GM18909 (cell line): Measurements from ENCODE around the gene PGC.
A peak's percentile ranks its signal among the peaks of the same experiment; 100 is the strongest.

Source experiments
- ATAC-seq: cut with Tn5 transposase; IDR thresholded peaks from one replicate; pipeline ENCODE4 v1.9.1; 2021; ENCODE audit warnings: mild to moderate bottlenecking; ENCODE audit not compliant: unreplicated experiment, poor library complexity

The PGC gene

GRCh38 chr6:41717392-41717736 is 29.8 kb downstream of the PGC start:
- ATAC-seq: no peak

DNA sequence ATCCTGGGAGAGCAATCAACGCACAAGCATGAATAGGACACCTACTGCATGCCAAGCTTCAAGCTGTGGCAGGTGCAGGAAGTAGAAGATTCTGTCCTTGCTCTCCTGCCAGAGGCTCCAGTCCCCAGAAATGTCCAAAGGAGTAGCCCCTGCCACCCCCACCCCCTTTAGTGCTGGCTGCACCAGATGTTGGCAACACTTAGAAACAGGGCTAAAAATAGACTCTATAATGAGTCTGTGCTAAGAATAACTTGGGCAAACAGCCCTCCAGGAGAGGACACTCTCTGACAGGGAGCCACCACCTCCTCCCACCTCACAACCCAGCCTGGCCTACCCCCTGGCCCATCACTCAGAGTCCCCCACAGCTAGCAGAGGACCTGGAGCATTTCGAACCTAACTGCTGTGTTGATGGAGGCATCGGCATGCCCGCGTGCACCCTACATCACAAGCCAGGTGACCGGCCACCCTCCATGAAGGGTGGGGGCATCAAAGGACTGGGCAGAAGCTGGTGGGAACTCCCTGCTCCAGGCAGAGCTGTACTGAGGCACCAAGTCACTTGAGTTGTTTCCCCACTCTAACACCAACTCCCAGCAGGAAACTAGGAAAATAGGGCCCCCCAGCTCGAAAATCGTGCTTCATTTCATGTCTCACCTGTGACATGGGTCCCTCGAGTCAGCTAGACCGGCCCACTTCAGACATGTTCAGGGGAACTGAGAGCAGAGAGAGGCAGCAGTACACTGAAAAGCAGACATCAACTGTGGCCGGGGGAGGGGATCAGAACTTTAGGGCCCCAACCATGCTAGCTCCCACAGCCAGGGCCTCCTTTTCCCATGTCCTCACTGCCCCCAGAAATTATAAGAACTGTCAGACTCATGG is 30.4 kb downstream of the PGC start:
- no peak for ATAC-seq

DNA sequence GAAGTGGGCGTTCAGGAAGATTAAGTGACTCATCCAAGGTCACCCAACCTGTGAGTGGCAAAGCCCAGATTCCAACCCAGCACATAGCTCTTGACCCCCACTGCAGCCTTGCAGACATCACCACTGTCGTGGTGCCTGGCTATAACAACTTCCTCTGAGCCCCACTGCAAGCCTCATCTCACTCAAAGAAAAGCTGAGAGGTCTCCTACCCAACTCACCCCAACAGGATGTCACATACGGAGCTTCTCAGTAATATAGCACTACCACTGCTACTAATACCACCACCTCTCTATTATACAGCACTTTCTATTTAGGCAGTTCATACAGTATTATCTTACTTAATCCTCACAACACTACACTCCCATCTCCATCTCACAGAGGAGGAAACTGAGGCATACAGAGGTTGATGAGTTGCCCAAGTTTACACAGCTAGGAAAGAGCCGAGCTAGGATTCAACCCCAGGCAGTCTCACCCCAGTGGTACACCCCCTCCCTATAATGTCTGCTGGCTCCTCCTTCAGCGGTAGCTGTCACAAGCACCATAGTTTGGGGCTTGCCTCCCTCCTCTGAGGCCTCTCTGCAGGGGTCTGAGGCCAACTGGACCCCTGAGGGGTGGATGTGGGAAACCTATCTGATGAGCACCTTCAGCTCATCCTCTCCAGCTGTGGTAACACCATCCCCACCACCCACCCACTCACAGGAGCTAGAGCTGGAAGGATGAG is 31.2 kb downstream of the PGC start:
- ATAC-seq: no peak

DNA sequence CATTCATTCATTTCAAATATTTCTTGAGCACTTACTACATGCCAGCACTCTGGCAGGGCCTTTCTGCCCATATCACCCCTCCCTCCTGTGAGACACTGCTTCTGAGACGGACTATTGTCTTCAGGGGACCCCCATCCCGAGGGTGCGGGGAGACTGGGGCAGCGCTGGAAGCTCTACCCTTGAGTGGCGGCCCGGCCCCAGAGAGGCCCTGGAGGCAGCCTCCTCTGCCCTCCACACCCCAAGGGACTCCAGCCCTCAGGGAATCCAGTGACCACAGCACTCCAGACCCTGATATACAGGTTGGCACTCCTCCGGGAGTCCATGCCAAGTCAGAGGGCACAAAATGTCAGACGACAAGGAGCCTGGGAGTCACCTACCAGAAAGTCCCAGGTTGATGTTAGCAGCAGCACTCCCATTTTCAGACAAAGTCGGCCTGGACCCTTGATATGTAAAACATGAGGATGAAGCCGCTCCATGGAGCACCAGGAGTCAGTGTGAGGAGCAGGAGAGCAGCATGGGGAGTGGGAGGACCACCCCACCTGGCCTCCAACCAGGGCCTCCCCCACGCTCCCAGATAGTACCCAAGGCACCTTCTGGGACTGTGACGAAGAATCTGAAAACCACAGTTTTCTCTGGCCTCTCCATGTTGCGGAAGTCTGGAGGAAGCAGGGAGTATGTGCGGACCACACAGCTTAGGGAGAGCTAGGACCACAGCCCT is 32.5 kb downstream of the PGC start:
- no peak for ATAC-seq

- peak; percentile 69 for ATAC-seq
Measured at GRCh38 chr6:41713650-41714291, 33.4 kb downstream of the PGC start.

DNA sequence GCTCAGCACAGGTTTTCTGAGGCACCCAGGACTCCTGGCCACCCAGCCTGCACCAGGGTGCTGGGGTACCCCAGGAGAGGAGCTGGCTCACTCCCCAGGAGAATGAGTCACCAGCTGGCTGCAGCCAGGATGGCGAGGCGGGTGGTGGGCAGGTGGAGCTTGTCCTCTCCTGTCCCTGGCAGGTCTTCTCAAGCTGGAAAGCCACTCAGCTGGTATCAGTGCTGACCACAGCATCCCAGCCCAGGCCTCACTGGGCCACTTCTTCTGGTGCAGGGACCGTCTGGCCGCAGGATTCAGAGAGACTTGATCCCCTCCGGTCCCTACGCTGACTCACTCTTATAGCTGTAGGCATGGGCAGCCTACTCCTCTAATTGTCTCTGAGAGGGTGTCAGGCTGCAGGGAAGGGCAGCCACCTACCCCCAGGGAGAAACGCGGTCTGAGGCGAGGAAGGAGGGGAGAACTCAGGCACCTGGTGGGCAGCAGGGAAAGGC is 34.0 kb downstream of the PGC start:
- peak; percentile 31 for ATAC-seq

DNA sequence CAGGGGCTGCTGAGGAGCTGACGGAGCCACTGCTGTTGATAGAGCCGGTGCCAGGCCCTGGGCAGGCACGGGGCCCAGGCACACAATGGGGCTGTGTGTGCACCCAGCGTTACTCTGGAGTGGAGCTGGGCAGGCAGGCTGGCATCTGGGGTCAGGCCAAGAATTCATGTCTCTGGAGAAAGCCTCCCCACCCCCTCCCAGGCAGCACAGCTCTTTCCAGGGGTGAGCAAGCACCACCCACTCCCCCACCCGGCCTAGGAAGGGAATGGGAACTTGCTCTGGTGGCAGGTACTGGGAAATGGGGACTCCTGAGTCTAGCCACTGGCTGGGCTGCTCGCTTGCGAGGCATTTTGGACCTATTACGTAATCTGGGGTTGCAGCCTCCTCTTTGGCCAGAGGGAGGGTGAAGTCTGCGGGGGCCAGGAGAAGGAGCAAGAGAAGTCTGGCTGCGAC is 34.5 kb downstream of the PGC start:
- ATAC-seq: no peak

DNA sequence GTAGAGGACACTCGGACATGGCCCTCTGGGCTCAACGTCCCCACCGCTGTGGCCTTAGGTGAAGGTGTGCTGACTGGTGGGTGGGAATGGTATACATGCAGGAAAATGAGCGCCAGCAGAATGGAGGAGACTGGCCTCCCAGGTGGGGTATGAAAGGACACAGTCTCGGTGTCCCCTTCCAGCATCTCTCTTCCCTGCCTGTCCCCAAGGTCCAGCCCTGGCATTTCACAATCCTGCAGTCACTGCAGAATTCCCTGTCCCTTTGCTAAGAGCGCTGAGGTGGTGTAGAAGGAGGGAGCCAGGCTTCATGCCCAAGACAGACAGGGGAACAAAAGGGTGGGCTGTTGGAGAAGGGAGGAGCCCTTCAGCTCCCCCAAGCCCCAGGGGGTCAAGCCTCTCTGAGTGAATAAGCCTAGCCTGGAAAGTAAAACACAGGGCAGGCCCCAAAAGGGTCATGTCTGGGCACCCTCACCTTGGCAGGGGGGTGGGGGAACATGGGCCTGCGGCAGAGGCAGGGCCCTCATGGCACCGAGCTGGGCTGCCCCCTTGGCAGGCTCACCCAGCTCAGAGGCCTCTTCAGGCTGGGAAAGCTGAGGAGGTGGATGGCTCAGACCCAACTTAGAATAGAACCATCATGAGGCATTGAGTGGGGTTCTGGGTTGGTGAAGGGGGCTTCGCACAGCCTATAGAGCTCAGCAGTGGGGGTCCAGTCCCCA is 35.7 kb downstream of the PGC start:
- no peak for ATAC-seq

DNA sequence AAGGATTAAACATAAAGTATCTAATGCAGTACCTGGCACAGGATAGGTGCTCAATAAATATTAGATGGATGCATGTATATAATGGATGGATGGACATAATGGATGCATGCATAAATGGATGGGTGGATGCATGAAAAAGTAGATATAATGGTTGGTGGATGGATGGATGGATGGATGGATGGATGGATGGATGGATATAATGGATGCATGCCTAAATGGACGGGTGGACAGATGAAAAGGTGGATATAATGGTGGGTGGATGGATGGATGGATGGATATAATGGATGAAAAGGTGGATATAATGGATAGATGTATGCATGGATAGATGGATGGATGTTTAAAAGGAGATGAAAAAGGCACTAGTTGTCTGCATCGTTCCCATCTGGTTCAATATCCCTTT is 37.8 kb downstream of the PGC start:
- no peak for ATAC-seq

GRCh38 chr6:41708856-41709255 is 38.3 kb downstream of the PGC start:
- no peak for ATAC-seq

- ATAC-seq: no peak
Measured at GRCh38 chr6:41707565-41708200, 39.5 kb downstream of the PGC start.

DNA sequence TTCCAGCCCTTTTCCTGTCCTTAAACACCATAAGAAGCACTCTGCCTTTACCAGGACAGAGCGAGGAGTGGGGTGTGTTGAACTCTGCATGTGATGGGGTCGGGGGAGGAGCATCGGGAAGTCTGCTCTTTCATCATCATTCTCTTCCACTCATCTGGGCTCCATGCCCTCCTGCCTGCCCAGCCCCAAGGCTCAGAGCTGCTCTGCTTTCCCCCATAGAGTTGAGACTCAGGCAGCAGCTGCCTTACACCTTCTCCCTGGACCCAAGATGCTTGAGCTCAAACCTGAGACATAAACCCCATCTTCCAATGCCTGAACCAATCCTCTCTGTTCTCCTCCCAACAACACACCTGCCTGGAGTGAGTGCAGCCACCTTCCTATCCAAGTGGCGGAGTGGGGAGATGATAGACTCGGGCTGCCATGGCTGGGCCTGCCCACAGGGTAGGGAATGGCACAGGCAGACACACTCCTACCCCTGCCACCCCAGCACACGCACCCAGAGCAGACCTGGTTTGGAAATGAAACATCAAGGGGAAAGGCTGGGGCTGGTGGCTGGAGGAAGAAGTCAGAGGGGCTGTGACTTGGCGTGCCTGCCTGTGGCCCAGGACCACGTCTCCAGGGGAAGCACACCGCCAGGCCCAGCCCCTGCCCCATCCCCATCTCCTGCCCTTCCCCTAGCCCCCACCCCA is 40.2 kb downstream of the PGC start:
- no peak for ATAC-seq

DNA sequence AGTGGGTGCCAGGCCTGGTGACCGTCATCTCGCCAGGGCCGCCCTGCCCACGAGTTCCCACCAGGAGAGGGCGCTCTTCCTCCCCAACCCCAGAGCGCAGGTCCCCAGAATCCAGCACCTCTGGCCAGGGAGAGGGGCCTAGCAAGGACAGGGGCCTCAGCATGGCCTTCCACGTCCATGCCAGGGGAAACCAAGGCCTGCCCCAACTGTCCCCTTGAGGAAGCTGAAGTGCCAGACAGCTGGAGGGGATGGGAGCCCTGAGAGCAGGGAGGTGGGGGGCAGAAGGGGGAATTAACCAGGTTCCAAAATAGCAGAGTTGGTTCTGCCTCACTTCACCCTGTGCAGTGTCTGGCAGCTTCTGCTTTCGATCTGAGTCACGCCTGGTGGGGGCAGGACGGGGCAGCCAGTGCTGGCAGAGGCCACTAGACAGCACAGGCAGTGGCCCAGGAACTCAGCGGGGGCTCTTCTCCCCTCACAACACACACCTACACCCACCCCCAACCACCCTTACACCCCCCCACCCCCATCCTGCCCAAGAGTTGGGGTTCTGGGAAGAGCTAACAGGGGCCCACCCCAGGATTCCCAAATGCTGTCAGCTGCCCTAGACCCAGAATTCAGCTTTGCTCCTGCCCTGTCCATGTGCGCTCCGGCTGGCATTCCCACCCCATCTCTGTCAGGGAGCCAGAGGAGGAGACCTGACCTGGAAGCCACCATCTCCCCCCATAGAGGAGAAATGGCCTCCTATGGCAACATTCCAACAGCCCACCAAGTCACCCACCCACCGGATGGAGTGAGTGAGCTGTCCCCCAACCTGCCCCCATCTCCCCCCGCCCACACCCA is 41.0 kb downstream of the PGC start:
- ATAC-seq: peak; percentile 76

DNA sequence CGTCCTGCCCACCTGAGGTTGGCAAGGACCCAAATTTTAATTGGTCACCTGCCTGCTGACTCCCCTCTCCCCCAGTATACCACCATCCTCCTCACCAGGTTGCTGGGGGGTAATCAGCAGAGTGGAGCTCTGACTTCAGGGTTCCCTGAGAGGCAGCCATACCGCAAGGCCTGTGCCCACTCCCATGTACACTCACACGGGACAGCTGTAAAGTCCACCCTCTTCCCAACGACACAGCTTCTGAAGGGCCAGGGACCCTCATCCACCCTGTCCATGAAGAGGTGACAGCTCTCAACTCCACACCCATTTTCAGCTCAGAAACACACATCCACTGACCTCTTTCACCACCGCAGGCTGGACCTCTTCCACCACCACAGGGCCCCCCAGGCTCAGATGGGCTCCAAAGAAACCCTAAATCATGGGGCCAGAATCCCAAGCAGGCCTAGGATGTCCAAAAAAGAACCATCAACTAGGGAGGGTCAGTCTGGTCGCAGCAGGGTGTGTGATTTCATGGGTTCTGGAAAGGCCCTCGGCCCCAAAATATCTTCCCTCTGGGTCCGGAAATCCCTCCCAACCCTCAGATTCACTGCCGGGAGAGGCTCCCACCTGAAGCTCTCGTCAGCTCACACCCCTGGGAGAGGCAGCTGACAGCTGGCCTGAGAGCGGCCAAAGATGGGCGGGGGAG is 41.7 kb downstream of the PGC start:
- ATAC-seq: no peak

GRCh38 chr6:41704656-41705310 is 42.4 kb downstream of the PGC start:
- ATAC-seq: no peak

DNA sequence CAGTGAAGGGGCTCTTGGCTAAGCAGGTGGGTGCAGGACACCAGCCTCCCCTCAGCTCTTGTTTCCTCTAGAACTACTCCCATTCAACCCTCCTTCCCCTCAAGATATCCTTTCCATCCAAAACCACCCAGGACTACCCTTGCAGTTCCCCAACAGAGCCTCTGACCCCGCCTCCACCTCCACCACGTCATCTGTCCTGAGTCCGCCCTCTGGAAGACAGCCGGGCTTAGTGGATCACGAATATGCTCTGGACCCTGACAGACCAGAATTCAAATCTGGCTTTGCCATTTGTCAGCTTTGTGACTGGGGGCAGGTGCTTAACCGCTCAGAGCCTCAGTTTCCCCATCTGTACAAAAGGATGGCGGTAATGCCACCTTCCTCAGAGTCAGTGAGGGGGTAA is 43.2 kb downstream of the PGC start:
- ATAC-seq: no peak
